Measurements from ENCODE around the gene PTPN21. TPM values are rescaled to one million over a fixed set of nuclear protein-coding genes. Genes with fewer than 3 reads are reported as not detected.

The PTPN21 gene
- total RNA-seq, 4 donors from 2014 or later: 6.5 to 37.7 (median 19.0) TPM

DNA sequence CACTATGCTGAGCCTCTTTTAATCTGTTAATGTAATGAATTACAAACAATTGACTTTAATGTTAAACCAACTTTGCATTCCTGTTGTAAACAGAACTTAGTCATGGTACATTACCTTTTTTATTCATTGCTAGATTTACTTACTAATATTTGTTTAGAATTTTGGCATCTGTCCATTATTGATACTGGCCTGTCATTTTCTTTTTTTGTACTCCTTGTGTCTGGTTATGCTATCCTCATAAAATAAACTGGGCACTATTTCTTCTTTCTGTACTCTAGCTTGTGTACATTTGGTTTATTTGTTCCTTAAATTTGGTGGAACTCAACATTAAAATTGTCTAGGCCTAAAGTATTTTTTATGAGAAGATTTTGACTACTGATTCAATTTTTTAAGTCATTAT, 137.2 kb downstream of the PTPN21 start:
- Histone ChIP-seq H3K27me3 (no peaks in the 10 kb centered on the region), H3K4me1 (no peaks in the 10 kb centered on the region), H3K9me3 (peaks cover 0 to 26% of the 10 kb centered on the region in 2 donors), H3K4me3 (no peak overlapping the region), H3K27ac (no peak overlapping the region), H3K36me3 (no peaks in the 10 kb centered on the region)
- no peak for DNase-seq
- TF ChIP-seq POLR2A (IDR thresholded peaks at IDR 0.05): no peak
- TF ChIP-seq, protein P1, sequence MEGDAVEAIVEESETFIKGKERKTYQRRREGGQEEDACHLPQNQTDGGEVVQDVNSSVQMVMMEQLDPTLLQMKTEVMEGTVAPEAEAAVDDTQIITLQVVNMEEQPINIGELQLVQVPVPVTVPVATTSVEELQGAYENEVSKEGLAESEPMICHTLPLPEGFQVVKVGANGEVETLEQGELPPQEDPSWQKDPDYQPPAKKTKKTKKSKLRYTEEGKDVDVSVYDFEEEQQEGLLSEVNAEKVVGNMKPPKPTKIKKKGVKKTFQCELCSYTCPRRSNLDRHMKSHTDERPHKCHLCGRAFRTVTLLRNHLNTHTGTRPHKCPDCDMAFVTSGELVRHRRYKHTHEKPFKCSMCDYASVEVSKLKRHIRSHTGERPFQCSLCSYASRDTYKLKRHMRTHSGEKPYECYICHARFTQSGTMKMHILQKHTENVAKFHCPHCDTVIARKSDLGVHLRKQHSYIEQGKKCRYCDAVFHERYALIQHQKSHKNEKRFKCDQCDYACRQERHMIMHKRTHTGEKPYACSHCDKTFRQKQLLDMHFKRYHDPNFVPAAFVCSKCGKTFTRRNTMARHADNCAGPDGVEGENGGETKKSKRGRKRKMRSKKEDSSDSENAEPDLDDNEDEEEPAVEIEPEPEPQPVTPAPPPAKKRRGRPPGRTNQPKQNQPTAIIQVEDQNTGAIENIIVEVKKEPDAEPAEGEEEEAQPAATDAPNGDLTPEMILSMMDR (IDR thresholded peaks at IDR 0.05): no peak
- intact Hi-C loops (cut with DNase I; ENCODE audit: low total_unique reads): no loop called here

Small RNA genes lying within 50 kb of the gene (small RNA-seq; reads per million reads assigned to genes)
- not detected for gene RNU4-22P

Other genes starting within 250 kb of the PTPN21 start
- gene KCNK10, start 231.7 kb downstream of the PTPN21 start, total RNA-seq: under 1 TPM in 1 of 4 donors, not detected in 3; 0.14 TPM
- 10 to 100 TPM; 21.3 to 61.8 (median 41.6) TPM for gene SPATA7, start 169.3 kb downstream of the PTPN21 start, total RNA-seq
- 10 to 100 TPM; 40.9 to 96.2 (median 69.7) TPM for gene ZC3H14, start 8.0 kb upstream of the PTPN21 start, total RNA-seq
- gene EML5, start 237.9 kb upstream of the PTPN21 start, total RNA-seq: 1 to 10 TPM in 3 of 4 donors, under 1 TPM in 1; 0.26 to 4.4 (median 2.9) TPM

Measured in uterus (tissue), 4 donors.